ENCODE results near the gene SLBP. TPM values are rescaled to one million over a fixed set of nuclear protein-coding genes. Genes with fewer than 3 reads are reported as not detected.
A peak's percentile ranks its signal among the peaks of the same experiment; 100 is the strongest.

SLBP gene
- total and polyA plus RNA-seq, 2 of the 8 experiments (the other 6 are each of a cell fraction or from before 2014, with no cell fraction given) = 44.1 to 49.0 TPM

- Histone ChIP-seq H2BK120ac (replicated peaks; ENCODE audit: low read depth, low read length) (no peak overlapping the region), H3K4me1 (replicated peaks in 1 of 4; ENCODE audit: control insufficient read depth in 3 of 4, insufficient read depth in 4 of 4, low read length in 3 of 4) (peaks cover 0 to 15% (median 11%) of the 10 kb centered on the region in 4 experiments; a peak in 6 of 7 replicates), H3K9ac (replicated peaks in 1 of 4; ENCODE audit: extremely low read depth in 1 of 4, low read depth in 3 of 4, low read length in 3 of 4) (no peak overlapping the region), H2BK20ac (ENCODE audit: low read length) (0 out of 2 replicates have a peak overlapping the region, but pooled peaks have one; percentile 10), H3K18ac (ENCODE audit: extremely low read depth, low read length) (no peak overlapping the region), H3K27me3 (replicated peaks in 1 of 4; ENCODE audit: control insufficient read depth in 3 of 4, extremely low read depth in 1 of 4, insufficient read depth in 3 of 4, low read length in 3 of 4) (peaks cover 0 to 4% (median 0%) of the 10 kb centered on the region in 4 experiments; a peak in 2 of 7 replicates), H3K23me2 (ENCODE audit: low read depth, low read length) (no peaks in the 10 kb centered on the region), H3K56ac (replicated peaks; ENCODE audit: insufficient read length, low read depth, low read length) (no peak overlapping the region), H2AFZ (ENCODE audit: low read length) (no peak overlapping the region), H4K5ac (ENCODE audit: insufficient read length, low read depth, low read length) (no peak overlapping the region), H2BK15ac (ENCODE audit: low read length) (no peak overlapping the region), H2BK5ac (ENCODE audit: low read depth, low read length) (no peak overlapping the region), H3K79me2 (ENCODE audit: control insufficient read depth in 1 of 2, insufficient read depth in 2 of 2, low read length in 2 of 2) (no peaks in the 10 kb centered on the region), H4K20me1 (replicated peaks in 1 of 2; ENCODE audit: control insufficient read depth in 1 of 2, insufficient read depth in 2 of 2, low read length in 2 of 2) (peaks cover 2 to 4% of the 10 kb centered on the region in 2 experiments), H3K4ac (replicated peaks; ENCODE audit: insufficient read length, low read depth, low read length) (no peak overlapping the region), H3K4me2 (ENCODE audit: insufficient read depth in 1 of 2, low read depth in 2 of 2, low read length in 2 of 2) (no peak overlapping the region), H3K27ac (ENCODE audit: low read depth, low read length) (no peak overlapping the region), H3K36me3 (ENCODE audit: control insufficient read depth in 2 of 4, insufficient read depth in 4 of 4, low read length in 3 of 4) (no peaks in the 10 kb centered on the region), H3K9me3 (ENCODE audit: insufficient read depth in 2 of 2, low read depth in 1 of 2, low read length in 1 of 2) (no peaks in the 10 kb centered on the region), H4K8ac (ENCODE audit: extremely low read depth, insufficient read depth, low read length) (no peak overlapping the region), H3K4me3 (ENCODE audit: extremely low read depth in 1 of 4, insufficient read depth in 2 of 4, low read depth in 3 of 4, low read length in 4 of 4) (no peak overlapping the region), H3K79me1 (ENCODE audit: low read depth, low read length) (no peaks in the 10 kb centered on the region), H2AK5ac (ENCODE audit: low read depth, low read length) (no peak overlapping the region; the same call in 1 of the 2 replicates), H3K14ac (ENCODE audit: insufficient read length) (no peak overlapping the region), H2BK12ac (ENCODE audit: low read depth, low read length) (no peak overlapping the region), H4K91ac (replicated peaks; ENCODE audit: insufficient read length, low read length) (peak overlapping the region; percentile 42), H3K23ac (ENCODE audit: insufficient read length) (no peak overlapping the region)
- CTCF ChIA-PET (ENCODE audit: partially characterized antibody) = interaction anchor here (1.6 to 52.9 kb wide), 3 partner anchors 38 to 160 kb away, joined by 4 to 2507 read pairs (median 15); partner anchors contain the start of gene FGFR3
- WGBS, 2 experiments (ENCODE audit: extremely low coverage in 1 of 2, insufficient coverage in 1 of 2, insufficient read length in 1 of 2, insufficient replicate concordance in 2 of 2, low coverage in 1 of 2, low lambda C conversion rate in 2 of 2, missing lambda C conversion rate in 1 of 2) = 90% methylated on average over 18 of the region's 18 CpGs; no CpG with 5 or more reads in 1 of the 2 experiments
- FAIRE-seq (no peak), DNase-seq (ENCODE audit: low read depth in 1 of 2, low spot score in 2 of 2) (no peak)
- POLR2A ChIA-PET (ENCODE audit: partially characterized antibody) = interaction anchor here (0.9 to 2.5 kb wide), 5 partner anchors 10 to 62 kb away, joined by 3 to 8 read pairs (median 3); no protein-coding TSS in a partner anchor
- no peak for TF ChIP-seq EZH2 (IDR thresholded peaks at IDR 0.05; ENCODE audit: low read depth, low read length, severe bottlenecking)
- no peak for TF ChIP-seq SP4 (IDR thresholded peaks at IDR 0.05; ENCODE audit: low read length)
- TF ChIP-seq RFX5 (IDR thresholded peaks at IDR 0.05; ENCODE audit: borderline replicate concordance, low read depth, low read length) = no peak
- TF ChIP-seq JUN (IDR thresholded peaks at IDR 0.05; ENCODE audit: low read depth, low read length) = no peak
Measured at GRCh38 chr4:1750381-1751154, 38.4 kb upstream of the SLBP start.

Data from H1 (cell line).